ENCODE measurements around the gene PGBD2. TPM values are rescaled to one million over a fixed set of nuclear protein-coding genes. Genes with fewer than 3 reads are reported as not detected.

The PGBD2 gene
- total and polyA plus RNA-seq, 2 of the 13 experiments (the other 11 are each of a cell fraction or from before 2014, with no cell fraction given) = 6.0 to 7.4 TPM

GRCh38 chr1:248906009-248906752 is at the start of gene PGBD2 (continued):
- TF ChIP-seq ZNF7 (CRISPR knock-in tag; IDR thresholded peaks at IDR 0.05) = no peak
- TF ChIP-seq FOXA1 (IDR thresholded peaks at IDR 0.05) = no peak
- TF ChIP-seq FOXA1 (CRISPR knock-in tag; IDR thresholded peaks at IDR 0.05) = no peak; the same call in 1 of the 2 replicates
- TF ChIP-seq, protein P1, sequence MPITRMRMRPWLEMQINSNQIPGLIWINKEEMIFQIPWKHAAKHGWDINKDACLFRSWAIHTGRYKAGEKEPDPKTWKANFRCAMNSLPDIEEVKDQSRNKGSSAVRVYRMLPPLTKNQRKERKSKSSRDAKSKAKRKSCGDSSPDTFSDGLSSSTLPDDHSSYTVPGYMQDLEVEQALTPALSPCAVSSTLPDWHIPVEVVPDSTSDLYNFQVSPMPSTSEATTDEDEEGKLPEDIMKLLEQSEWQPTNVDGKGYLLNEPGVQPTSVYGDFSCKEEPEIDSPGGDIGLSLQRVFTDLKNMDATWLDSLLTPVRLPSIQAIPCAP (CRISPR knock-in tag; IDR thresholded peaks at IDR 0.05; ENCODE audit: low read depth) = no peak
- peak; percentile 93 for TF ChIP-seq BORCS8-MEF2B (CRISPR knock-in tag; IDR thresholded peaks at IDR 0.05)
- TF ChIP-seq CBX2 (IDR thresholded peaks at IDR 0.05; ENCODE audit: low read depth, low read length) = no peak
- TF ChIP-seq CBX2 (CRISPR knock-in tag; IDR thresholded peaks at IDR 0.05; ENCODE audit: low read depth) = no peak
- TF ChIP-seq ZFYVE20 (CRISPR knock-in tag; IDR thresholded peaks at IDR 0.05; ENCODE audit: borderline replicate concordance, low read depth) = 0 out of 2 replicates have a peak, but pooled peaks have one; percentile 61
- TF ChIP-seq PAXIP1 (CRISPR knock-in tag; conservative IDR thresholded peaks at IDR 0.05) = peak; percentile 56
- TF ChIP-seq, protein P2, sequence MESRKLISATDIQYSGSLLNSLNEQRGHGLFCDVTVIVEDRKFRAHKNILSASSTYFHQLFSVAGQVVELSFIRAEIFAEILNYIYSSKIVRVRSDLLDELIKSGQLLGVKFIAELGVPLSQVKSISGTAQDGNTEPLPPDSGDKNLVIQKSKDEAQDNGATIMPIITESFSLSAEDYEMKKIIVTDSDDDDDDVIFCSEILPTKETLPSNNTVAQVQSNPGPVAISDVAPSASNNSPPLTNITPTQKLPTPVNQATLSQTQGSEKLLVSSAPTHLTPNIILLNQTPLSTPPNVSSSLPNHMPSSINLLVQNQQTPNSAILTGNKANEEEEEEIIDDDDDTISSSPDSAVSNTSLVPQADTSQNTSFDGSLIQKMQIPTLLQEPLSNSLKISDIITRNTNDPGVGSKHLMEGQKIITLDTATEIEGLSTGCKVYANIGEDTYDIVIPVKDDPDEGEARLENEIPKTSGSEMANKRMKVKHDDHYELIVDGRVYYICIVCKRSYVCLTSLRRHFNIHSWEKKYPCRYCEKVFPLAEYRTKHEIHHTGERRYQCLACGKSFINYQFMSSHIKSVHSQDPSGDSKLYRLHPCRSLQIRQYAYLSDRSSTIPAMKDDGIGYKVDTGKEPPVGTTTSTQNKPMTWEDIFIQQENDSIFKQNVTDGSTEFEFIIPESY (CRISPR knock-in tag; IDR thresholded peaks at IDR 0.05) = peak; percentile 64
- no peak for TF ChIP-seq TBL1XR1 (IDR thresholded peaks at IDR 0.05; ENCODE audit: borderline replicate concordance, low read length, partially characterized antibody)
- TF ChIP-seq, protein P3, sequence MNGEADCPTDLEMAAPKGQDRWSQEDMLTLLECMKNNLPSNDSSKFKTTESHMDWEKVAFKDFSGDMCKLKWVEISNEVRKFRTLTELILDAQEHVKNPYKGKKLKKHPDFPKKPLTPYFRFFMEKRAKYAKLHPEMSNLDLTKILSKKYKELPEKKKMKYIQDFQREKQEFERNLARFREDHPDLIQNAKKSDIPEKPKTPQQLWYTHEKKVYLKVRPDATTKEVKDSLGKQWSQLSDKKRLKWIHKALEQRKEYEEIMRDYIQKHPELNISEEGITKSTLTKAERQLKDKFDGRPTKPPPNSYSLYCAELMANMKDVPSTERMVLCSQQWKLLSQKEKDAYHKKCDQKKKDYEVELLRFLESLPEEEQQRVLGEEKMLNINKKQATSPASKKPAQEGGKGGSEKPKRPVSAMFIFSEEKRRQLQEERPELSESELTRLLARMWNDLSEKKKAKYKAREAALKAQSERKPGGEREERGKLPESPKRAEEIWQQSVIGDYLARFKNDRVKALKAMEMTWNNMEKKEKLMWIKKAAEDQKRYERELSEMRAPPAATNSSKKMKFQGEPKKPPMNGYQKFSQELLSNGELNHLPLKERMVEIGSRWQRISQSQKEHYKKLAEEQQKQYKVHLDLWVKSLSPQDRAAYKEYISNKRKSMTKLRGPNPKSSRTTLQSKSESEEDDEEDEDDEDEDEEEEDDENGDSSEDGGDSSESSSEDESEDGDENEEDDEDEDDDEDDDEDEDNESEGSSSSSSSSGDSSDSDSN (CRISPR knock-in tag; IDR thresholded peaks at IDR 0.05) = peak; percentile 89
- TF ChIP-seq TFDP2 (CRISPR knock-in tag; IDR thresholded peaks at IDR 0.05) = peak; percentile 86
- TF ChIP-seq IKZF4 (CRISPR knock-in tag; IDR thresholded peaks at IDR 0.05; ENCODE audit: borderline replicate concordance, low read depth, not compliant biosample characterization) = peak; percentile 87
- TF ChIP-seq SSRP1 (CRISPR knock-in tag; IDR thresholded peaks at IDR 0.05) = no peak
- no peak for TF ChIP-seq MAFK (conservative IDR thresholded peaks at IDR 0.05 in 1 of 2, IDR thresholded peaks at IDR 0.05 in 1 of 2; ENCODE audit: low read length in 2 of 2)
- TF ChIP-seq SRSF1 (optimal IDR thresholded peaks at IDR 0.05; ENCODE audit: low read depth, low read length) = no peak
- peak; percentile 94 for TF ChIP-seq IRF9 (CRISPR knock-in tag; IDR thresholded peaks at IDR 0.05; ENCODE audit: borderline replicate concordance)

Data from HepG2 (cell line).